Measurements from ENCODE around the gene HPCA.

DNA sequence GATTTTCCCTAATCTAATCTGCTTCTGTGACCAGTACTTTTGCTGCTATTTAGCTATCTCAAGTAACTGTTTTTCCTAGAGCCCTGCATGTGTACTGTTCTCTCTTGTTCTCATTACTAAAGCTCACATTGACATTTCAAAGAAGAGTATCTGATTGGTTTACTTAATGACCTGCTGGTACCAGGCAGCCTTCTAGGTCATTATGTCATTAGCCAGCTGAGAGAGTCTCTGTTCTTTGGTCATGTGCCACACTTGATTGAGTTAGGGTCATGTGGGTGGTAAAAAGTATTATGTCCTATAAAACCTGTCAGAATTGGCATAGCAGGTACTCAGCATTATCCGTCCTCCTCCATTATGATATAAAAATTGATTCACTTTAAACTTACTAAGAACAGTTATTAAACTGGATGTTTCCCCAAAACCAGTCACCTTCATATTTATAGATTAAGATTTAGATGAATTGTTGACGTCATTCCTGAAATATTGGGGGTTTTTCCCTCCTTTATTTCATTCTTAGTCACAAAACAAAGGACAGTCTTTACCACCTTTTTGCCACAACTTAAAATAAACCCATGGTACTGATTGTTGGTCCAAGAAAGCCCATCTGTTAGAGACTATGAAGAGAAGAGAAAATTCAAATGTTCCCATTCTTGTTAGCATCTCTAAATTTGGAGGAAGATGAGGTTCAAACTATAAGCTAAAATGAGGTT, 37.8 kb upstream of the HPCA start:
- no peak for TF ChIP-seq CTCF (IDR thresholded peaks at IDR 0.05)
- no peak for TF ChIP-seq POLR2A (IDR thresholded peaks at IDR 0.05)

All from heart left ventricle (tissue), 13 donors.